Glutamatergic neuron (in vitro differentiated cells): ENCODE results near the gene MTG1. TPM values are rescaled to one million over a fixed set of nuclear protein-coding genes. Genes with fewer than 3 reads are reported as not detected.
"Not testable (repeated sequence)": the region's sequence is repeated elsewhere in the genome, so short reads cannot be mapped to it uniquely, and the experiment has no call there.

ENCODE experiments used
- DNase-seq: peaks from one replicate; pipeline ENCODE4 v3.0.0; 2022
- H3K27ac Mint-ChIP-seq: one replicate; pipeline ENCODE4 v1.8.0; 2020; ENCODE audit warnings: mild to moderate bottlenecking, mixed read lengths, inconsistent platforms; ENCODE audit not compliant: unreplicated experiment
- H3K27me3 Mint-ChIP-seq: one replicate; pipeline ENCODE4 v1.8.0; 2020; ENCODE audit warnings: mild to moderate bottlenecking, moderate library complexity, mixed read lengths, inconsistent platforms; ENCODE audit not compliant: unreplicated experiment
- H3K36me3 Mint-ChIP-seq: one replicate; pipeline ENCODE4 v1.8.0; 2020; ENCODE audit warnings: mild to moderate bottlenecking, mixed read lengths, inconsistent platforms; ENCODE audit not compliant: unreplicated experiment
- H3K4me1 Mint-ChIP-seq: one replicate; pipeline ENCODE4 v1.8.0; 2020; ENCODE audit warnings: mild to moderate bottlenecking, low read depth, mixed read lengths, inconsistent platforms; ENCODE audit not compliant: unreplicated experiment
- H3K4me3 Mint-ChIP-seq: one replicate; pipeline ENCODE4 v1.8.0; 2020; ENCODE audit warnings: mild to moderate bottlenecking, mixed read lengths, inconsistent platforms; ENCODE audit not compliant: unreplicated experiment
- H3K9me3 Mint-ChIP-seq: one replicate; pipeline ENCODE4 v1.8.0; 2020; ENCODE audit warnings: mild to moderate bottlenecking, moderate library complexity, mixed read lengths, inconsistent platforms; ENCODE audit not compliant: unreplicated experiment
- total RNA-seq: library from RNA; stranded (reverse); fragmentation: NEBNext Ultra II Directional; extraction: Animal tissue kit (Norgen Biotek cat#: 25700); gene quantifications from one replicate; pipeline ENCODE4 v1.2.1, GENCODE V29; 2021; ENCODE audit not compliant: unreplicated experiment
- TF ChIP-seq, protein P1 (sequence below): fragments of 200-600 bp; sonication (generic); IDR thresholded peaks from one replicate; pipeline ENCODE4 v1.5.0; 2021; ENCODE audit not compliant: partially characterized antibody, unreplicated experiment

The MTG1 gene
- total RNA-seq, 1 donor from 2014 or later: 76.4 TPM

DNA sequence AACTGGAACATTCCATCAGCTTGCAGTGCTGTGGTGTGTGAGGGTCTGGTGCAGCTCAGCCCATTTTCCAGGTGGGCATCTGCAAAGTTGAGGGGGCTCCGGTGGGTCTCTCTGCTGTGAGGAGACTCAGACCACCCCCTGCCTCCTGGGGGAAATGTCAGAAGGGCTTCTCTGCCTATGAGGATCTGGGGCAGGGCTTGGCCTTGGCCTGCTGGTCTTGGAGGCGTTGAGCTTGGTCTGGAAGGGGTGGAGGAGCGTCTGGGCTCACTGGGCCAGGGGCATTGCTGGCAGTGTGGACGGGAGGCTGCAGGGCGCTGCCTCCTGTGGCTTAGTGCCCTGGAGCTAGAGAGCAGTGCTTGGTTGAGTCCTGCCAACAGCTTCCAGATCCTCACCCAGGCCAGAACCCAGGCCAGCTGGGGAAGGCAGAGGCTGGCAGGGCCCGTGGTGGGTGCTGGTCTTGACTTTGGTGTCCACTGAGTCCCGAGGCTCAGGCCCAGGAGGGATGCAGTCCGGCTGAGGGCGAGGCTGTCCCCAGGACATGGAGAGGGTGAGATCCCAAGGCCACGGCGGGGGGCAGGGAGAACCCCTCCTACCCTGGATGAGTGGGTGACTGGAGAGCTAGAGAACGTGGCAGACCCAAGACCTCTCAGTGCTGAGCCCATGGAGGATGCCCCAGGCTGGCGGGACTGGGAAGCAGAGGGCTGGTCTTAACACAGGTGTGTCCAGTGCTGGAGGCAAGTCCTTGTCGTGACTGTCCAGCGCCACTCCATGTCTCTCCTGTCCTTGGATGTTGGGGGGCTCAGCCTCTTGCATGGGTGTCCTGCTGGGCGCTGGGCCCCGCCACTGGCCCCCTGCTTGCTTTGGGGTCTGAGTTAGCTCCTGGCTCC is 27.6 kb downstream of the MTG1 start:
- Mint-ChIP-seq H3K27me3 (peaks cover 8% of the 10 kb centered on the region), H3K9me3 (peaks cover 6% of the 10 kb centered on the region), H3K27ac (no peak overlapping the region), H3K36me3 (no peaks in the 10 kb centered on the region), H3K4me3 (no peak overlapping the region), H3K4me1 (no peaks in the 10 kb centered on the region)
- no peak for DNase-seq
- TF ChIP-seq, protein P1, sequence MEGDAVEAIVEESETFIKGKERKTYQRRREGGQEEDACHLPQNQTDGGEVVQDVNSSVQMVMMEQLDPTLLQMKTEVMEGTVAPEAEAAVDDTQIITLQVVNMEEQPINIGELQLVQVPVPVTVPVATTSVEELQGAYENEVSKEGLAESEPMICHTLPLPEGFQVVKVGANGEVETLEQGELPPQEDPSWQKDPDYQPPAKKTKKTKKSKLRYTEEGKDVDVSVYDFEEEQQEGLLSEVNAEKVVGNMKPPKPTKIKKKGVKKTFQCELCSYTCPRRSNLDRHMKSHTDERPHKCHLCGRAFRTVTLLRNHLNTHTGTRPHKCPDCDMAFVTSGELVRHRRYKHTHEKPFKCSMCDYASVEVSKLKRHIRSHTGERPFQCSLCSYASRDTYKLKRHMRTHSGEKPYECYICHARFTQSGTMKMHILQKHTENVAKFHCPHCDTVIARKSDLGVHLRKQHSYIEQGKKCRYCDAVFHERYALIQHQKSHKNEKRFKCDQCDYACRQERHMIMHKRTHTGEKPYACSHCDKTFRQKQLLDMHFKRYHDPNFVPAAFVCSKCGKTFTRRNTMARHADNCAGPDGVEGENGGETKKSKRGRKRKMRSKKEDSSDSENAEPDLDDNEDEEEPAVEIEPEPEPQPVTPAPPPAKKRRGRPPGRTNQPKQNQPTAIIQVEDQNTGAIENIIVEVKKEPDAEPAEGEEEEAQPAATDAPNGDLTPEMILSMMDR: no peak

DNA sequence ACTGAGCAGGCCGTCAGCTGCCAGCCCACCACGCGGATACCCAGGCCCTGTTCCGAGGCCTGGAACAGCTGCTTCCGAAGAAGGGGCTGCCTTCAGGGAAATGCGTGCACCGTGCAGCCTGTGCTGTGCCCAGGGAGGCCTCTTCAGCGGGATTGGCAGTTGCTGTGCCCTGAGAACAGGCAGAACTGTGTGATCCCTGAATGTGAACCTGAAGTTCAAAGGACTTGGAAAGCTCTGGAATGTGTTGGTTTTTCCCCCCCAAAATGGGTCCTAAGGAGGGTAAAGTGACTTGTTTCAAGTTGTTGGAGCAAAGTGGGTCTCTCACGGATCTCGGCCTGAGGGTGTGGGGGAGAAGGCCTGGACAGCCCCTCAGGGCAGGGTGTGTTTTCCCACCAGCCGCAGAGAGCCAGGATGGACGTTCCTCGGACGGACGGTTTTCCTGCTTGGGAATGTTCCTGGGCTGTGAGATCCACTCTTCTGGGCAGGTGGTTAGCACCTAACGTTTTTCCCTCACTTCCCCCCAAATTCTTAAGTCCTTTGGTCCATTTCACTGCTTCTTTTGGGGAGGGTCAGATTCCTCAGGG is 28.4 kb downstream of the MTG1 start:
- no peak overlapping the region for H3K27ac Mint-ChIP-seq
- H3K9me3 Mint-ChIP-seq: peaks cover 6% of the 10 kb centered on the region
- H3K36me3 Mint-ChIP-seq: no peaks in the 10 kb centered on the region
- TF ChIP-seq, protein P1: no peak
- peaks cover 8% of the 10 kb centered on the region for H3K27me3 Mint-ChIP-seq
- H3K4me3 Mint-ChIP-seq: no peak overlapping the region
- no peak for DNase-seq
- H3K4me1 Mint-ChIP-seq: no peaks in the 10 kb centered on the region

GRCh38 chr10:133422807-133423771 is 29.1 kb downstream of the MTG1 start:
- H3K4me1 Mint-ChIP-seq: no peaks in the 10 kb centered on the region
- H3K27me3 Mint-ChIP-seq: peaks cover 8% of the 10 kb centered on the region
- no peak overlapping the region for H3K27ac Mint-ChIP-seq
- peaks cover 6% of the 10 kb centered on the region for H3K9me3 Mint-ChIP-seq
- TF ChIP-seq, protein P1: no peak
- H3K4me3 Mint-ChIP-seq: no peak overlapping the region
- H3K36me3 Mint-ChIP-seq: no peaks in the 10 kb centered on the region
- DNase-seq: no peak

DNA sequence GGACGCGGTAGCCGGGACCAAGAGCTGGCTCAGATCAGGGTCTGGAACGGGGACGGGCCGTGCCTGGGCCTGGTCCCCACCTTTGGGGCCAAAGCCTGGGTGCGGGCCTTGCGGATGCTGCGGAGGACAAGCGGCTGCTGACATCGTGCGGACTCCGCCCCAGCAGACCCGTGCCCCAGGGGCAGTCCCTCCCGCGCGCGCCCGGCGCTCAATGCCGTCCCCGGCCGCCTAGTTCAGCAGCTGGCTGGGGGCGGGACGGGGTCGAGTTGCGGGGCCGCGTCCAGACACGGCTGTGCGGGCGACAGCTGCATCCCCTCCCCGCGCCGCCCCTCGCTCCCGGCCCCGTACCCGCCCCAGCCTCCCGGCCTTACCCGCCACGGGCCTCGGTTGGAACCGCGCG is 30.1 kb downstream of the MTG1 start:
- not testable (repeated sequence) for H3K36me3 Mint-ChIP-seq, H3K9me3 Mint-ChIP-seq, H3K27ac Mint-ChIP-seq, H3K27me3 Mint-ChIP-seq, DNase-seq, H3K4me3 Mint-ChIP-seq, H3K4me1 Mint-ChIP-seq

GRCh38 chr10:133424601-133425000 is 30.6 kb downstream of the MTG1 start, which contains the start of gene SPRN:
Gene SPRN (minus strand): TSS chr10:133424625. CDS start chr10:133423681, 944 bp downstream.
- not testable (repeated sequence) for H3K27ac Mint-ChIP-seq, H3K9me3 Mint-ChIP-seq, H3K4me3 Mint-ChIP-seq, DNase-seq, H3K36me3 Mint-ChIP-seq, H3K4me1 Mint-ChIP-seq
- H3K27me3 Mint-ChIP-seq: peaks cover 11% of the 10 kb centered on the region

DNA sequence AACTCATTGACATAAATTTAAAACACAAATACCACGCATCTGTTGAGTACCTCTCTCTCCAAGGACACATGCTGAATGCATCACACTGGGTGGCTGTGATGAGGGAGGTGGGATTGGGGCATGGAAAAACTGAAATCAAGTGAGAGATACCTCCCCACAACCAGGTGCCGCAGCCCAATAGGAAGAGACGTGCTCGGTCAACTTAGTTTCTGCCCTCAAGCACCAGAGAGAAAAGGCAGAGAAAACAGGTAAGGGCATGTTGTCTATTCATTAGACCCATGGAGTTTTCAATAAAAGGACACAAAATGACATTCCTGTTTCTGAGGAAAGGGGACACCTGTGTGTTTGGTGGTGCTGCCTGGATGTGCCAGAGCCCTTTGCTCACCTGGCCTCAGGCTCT is 35.6 kb downstream of the MTG1 start:
- H3K4me1 Mint-ChIP-seq, H3K9me3 Mint-ChIP-seq, H3K4me3 Mint-ChIP-seq, H3K27ac Mint-ChIP-seq, H3K27me3 Mint-ChIP-seq, H3K36me3 Mint-ChIP-seq, DNase-seq: not testable (repeated sequence)

DNA sequence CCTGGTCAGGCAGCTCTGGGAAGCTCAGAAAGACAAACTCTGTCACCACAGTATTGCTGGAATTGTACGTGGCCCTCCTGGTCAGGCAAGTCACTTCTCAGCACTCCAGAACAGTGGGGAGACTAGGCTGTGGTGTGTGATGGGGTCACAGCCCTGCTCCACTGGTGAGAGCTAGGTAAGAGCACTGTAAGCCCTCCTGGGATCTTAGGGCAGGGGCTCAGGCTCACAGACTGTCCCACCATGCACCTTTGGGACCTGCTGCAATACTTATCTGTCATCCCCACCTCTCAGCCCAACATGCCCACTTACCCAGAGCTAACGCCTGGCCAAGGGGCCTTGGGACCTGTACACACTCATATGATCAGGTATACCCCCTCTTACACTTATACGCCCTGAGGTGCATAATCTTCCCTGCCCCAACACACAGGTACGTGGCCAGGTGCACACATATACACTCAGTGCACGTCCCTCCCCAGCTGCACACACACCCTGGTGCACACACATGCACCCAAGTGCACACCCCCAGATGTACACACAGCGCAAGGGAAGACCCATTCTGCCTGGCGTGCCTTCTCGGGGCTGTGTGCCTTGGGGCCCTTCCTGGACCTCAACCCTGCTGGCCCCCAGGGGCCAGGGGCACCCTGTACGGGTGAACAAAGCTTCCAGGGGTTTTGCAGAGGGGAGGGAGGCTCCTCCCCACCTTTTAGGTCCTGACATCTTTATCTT is 38.1 kb downstream of the MTG1 start:
- not testable (repeated sequence) for H3K4me1 Mint-ChIP-seq, H3K27me3 Mint-ChIP-seq, DNase-seq, H3K27ac Mint-ChIP-seq, H3K9me3 Mint-ChIP-seq, H3K36me3 Mint-ChIP-seq, H3K4me3 Mint-ChIP-seq

- H3K27me3 Mint-ChIP-seq, H3K4me1 Mint-ChIP-seq, H3K4me3 Mint-ChIP-seq, H3K36me3 Mint-ChIP-seq, H3K9me3 Mint-ChIP-seq, DNase-seq, H3K27ac Mint-ChIP-seq: not testable (repeated sequence)
Observed at GRCh38 chr10:133432789-133433188, 38.8 kb downstream of the MTG1 start.
